WTC11 (cell line): ENCODE results near the gene HEY2.

ENCODE experiments used
- CBFB ChIP-seq: sonication (generic); formaldehyde crosslinking; IDR thresholded peaks from 2 replicates; pipeline ENCODE4 v1.8.1; 2022; ENCODE audit warnings: mild to moderate bottlenecking, low read depth, missing genetic modification reagents
- NFYB ChIP-seq: sonication (generic); formaldehyde crosslinking; conservative IDR thresholded peaks from 2 replicates; pipeline ENCODE4 v1.8.0; 2022; ENCODE audit warnings: low read depth, missing genetic modification reagents
- TF ChIP-seq, protein P1 (sequence below): fragments of 200-600 bp; IDR thresholded peaks from 2 replicates; pipeline ENCODE4 v1.8.0; 2022; ENCODE audit warnings: antibody characterized with exemption

DNA sequence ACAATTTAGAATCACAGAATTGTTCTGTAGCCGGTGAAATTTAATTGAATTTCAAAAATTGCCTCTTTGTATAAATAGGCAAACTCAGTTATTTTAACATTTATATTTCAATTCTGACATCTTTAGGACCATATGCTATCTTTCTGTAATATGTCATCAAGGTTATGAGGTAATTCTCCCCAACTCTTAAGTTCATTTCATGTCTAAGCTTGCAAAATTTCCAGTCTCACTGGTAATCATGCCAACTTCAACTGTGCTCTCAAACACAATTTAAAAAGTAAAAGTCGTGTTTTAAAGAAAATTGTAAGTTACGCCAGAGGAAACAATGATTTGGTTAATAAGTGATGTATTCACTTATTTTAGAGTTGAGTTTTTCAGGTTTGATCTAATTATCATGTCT lies 42.7 kb downstream of the HEY2 start:
- TF ChIP-seq, protein P1, sequence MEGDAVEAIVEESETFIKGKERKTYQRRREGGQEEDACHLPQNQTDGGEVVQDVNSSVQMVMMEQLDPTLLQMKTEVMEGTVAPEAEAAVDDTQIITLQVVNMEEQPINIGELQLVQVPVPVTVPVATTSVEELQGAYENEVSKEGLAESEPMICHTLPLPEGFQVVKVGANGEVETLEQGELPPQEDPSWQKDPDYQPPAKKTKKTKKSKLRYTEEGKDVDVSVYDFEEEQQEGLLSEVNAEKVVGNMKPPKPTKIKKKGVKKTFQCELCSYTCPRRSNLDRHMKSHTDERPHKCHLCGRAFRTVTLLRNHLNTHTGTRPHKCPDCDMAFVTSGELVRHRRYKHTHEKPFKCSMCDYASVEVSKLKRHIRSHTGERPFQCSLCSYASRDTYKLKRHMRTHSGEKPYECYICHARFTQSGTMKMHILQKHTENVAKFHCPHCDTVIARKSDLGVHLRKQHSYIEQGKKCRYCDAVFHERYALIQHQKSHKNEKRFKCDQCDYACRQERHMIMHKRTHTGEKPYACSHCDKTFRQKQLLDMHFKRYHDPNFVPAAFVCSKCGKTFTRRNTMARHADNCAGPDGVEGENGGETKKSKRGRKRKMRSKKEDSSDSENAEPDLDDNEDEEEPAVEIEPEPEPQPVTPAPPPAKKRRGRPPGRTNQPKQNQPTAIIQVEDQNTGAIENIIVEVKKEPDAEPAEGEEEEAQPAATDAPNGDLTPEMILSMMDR = no peak
- TF ChIP-seq CBFB (CRISPR knock-in tag) (no peak), NFYB (no peak)
